HG03025 (cell line): ENCODE results near the gene PPM1E.
"Not testable (repeated sequence)": the region's sequence is repeated elsewhere in the genome, so short reads cannot be mapped to it uniquely, and the experiment has no call there.

Source experiments
- ATAC-seq: cut with Tn5 transposase; IDR thresholded peaks from one replicate; pipeline ENCODE4 v1.9.1; 2021; ENCODE audit warnings: mild to moderate bottlenecking, moderate library complexity; ENCODE audit not compliant: unreplicated experiment, low FRiP score

PPM1E gene

DNA sequence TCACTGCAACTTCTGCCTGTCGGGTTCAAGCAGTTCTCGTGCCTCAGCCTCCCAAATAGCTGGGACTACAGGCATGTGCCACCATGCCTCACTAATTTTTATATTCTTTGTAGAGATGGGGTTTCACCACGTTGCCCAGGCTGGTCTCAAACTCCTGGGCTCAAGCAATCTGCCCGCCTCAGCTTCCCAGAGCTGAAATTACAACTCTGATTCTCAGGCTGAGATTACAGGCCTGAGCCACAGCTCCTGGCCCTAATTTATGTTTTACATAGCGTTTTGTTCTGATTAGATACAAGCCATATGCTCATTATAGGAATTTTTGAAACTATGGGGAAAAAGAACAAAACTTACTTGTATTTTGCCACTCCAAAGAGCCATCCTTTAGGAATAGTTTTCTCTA lies 22.8 kb downstream of the PPM1E start:
- ATAC-seq, result not testable (repeated sequence)

DNA sequence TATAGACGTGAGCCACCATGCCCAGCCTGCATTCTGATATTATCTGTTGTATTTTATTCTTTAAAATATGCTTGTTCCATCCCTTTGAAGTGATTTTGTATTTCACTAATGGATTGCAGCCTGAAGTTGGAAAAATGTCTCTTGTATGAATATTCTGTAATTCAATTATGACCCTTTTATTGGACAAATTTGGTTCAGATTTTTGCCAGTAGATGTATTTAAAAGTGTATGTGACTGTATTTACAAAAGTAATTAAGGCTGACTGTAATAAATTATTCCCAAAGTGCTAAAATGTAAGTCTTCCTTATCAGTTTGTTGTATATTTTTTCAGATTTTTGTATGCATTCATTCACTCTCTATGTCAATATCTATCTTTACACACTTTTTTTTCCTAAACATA lies 23.8 kb downstream of the PPM1E start:
- no peak for ATAC-seq

- ATAC-seq, result no peak
Measured at GRCh38 chr17:58783380-58783779, 27.7 kb downstream of the PPM1E start.

GRCh38 chr17:58785097-58785496 lies 29.4 kb downstream of the PPM1E start:
- no peak for ATAC-seq

DNA sequence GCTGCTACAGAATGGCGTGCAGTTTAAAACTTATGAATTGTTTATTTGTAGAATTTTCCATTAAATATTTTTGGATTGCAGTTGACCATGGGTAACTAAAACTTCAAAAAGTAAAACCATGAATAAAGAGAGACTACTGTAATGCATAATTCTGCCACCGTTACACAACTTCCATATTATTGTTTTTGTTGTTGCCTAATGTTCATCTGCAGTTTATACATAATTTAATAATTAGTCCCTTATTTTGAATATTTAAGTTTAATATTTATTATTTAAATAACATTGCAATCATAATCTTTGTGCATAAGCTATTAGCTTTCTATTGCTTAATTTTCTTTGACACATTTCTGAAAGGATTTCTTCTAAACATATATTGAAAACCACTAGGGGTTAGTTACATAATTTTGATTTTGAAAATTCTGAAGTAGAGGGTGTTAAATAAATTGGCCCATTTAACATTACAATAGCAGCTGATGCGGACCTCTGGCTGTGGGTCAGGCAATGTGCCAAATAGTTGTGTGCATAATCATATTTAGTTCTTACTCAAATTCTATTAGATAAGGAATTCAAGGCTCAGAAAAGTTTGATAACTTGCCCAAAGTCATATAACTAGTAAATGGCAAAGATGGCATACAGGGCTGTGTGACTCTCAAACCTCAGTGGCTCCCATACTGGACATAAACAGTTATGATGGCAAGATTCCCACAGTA lies 31.1 kb downstream of the PPM1E start:
- ATAC-seq, result no peak

DNA sequence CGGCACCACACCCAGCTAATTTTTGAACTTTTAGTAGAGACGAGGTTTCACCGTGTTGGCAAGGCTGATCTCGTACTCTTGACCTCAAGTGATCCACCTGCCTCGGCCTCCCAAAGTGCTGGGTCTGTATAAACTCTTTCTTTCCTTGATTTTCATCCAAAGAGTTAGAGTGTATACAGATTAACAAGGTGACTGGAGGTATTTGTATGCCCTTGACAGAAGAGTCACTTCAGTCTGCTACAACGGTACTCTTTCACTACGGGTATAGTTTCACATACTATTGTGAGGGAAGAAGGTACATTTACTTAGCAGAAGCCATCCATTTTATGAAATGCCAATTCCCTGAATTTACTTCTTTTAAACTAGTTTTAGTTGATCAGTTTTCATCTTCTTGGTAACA lies 32.5 kb downstream of the PPM1E start:
- ATAC-seq, result no peak

- no peak for ATAC-seq
Measured at GRCh38 chr17:58789160-58789559, 33.5 kb downstream of the PPM1E start.

GRCh38 chr17:58789831-58790230 lies 34.2 kb downstream of the PPM1E start:
- ATAC-seq, result no peak

GRCh38 chr17:58794508-58794907 lies 38.9 kb downstream of the PPM1E start:
- ATAC-seq, result not testable (repeated sequence)

- ATAC-seq, result no peak
Measured at GRCh38 chr17:58802188-58802587, 46.5 kb downstream of the PPM1E start.

DNA sequence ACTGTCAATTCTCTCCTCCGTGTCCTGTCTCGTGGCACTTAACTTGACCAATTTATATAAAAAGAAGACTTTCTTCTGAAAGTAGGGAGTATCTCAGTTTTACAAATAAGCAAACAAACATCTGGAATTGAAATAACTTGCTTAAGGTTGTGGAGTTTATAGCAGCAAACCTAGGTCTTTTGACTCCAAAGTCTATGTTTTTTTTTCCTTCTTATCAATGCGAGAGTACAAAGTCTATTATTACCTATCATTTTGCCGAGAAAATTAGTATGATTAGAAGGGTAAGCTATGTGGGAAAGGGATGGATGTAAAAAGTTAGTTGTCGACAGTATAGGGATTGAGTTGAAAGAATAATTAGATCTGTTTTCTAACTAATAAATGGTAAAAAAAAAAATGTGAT lies 50.4 kb downstream of the PPM1E start:
- no peak for ATAC-seq

- ATAC-seq, result no peak
Measured at GRCh38 chr17:58808609-58809563, 53.2 kb downstream of the PPM1E start.

DNA sequence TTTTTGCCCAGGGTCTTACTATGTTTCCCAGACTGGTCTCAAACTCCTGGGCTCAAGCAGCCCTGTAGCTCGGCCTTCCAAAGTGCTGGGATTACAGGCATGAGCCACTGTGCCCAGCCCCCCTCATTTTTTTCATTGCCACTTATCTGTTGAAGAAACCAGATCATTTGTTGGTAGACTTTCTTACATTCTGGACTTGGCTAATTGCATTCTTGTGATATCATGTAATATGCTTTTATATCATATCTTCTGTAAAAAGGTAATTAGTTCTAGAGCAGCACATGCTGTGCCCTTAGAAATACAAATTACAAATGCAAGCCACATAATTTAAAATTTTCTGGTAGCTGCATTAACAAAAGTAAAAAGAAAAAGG lies 53.9 kb downstream of the PPM1E start:
- no peak for ATAC-seq

- no peak for ATAC-seq
Measured at GRCh38 chr17:58811290-58811689, 55.6 kb downstream of the PPM1E start.

DNA sequence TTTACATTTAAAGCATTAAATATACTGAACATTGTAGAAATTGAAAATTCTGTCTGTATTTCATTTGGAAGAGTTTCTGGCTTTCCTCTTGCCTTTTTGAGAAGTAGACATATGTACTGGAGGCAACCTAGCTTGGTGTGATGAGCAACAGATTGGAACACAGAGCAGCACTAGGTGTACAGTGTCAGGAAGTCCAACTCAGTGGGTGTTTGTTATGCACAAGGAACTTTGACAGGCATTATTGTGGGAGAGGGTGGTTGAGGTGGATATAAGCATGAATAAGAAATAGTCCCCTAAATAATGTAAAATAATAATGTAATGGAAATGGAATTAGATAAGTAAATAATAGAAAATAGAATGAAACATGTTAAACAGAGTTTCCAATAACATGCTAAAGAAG lies 58.1 kb downstream of the PPM1E start:
- ATAC-seq, result no peak

GRCh38 chr17:58818654-58819053 lies 63.0 kb downstream of the PPM1E start:
- ATAC-seq, result no peak

DNA sequence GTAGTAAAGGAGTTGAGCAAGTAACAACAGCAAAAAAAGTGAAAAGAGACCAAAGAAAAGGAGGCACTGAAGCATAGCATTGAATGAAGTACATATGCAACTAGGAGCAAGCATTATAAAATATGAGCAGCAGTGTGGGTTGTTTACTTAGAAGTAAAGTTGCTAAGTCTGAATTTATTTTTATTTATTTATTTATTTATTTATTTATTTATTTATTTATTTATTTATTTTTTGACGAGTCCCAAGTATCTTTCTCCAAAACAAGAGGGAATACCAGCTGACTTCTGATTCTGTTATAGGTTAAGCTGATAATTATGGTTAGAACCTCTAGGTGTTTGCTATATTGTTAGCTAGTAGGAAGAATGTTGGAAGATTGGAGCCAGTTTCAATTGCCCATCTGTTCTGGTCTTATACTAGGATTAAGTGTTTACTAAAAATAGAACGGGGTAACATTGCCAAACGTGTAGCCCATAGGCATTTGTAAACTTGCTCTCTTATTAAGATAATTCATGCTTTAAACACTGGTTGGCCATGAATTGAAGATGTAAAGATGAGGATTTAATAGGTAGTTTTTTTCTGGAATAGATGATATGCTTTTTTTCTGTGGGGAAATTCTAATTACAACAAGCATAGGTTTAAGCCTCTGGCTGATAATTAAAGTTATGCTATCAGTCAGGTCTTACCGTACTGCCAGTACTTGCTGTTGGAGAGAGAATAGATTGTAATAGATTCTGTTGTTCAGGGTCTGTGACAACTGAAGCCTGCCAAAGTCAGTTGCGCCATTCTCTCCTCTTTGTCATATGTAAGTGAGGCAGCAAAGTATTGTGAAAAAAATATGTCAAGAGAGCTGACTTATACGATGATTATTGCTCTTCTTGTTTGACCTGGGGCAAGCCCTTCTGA lies 66.7 kb downstream of the PPM1E start:
- no peak for ATAC-seq

- ATAC-seq, result no peak
Measured at GRCh38 chr17:58823051-58823525, 67.4 kb downstream of the PPM1E start.

GRCh38 chr17:58829172-58829637 lies 73.6 kb downstream of the PPM1E start:
- ATAC-seq, result no peak

DNA sequence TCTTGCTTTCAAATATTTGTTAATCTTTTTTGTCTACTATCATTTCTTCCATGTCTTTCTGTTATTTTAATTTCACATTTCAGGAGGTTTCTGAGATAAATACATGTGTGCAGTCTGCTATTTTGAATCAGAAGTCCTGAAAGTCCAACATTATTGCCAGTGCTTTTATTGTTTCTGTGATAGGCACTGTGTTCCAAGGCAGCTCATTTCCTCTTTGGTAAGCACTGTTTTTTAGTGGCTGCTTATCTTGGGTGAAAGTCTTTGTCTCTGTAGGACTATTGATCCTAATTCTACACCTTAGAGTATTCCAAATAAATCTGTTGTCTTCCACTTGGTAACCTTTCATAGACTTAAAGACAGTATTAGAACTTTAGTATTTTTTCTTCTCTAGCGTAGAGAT lies 76.1 kb downstream of the PPM1E start:
- ATAC-seq, result no peak

- no peak for ATAC-seq
Measured at GRCh38 chr17:58832514-58832913, 76.9 kb downstream of the PPM1E start.
